GM19438 (cell line): ENCODE data around the gene IFNL2.

Source experiments
- ATAC-seq: cut with Tn5 transposase; IDR thresholded peaks from one replicate; pipeline ENCODE4 v1.9.1; 2021; ENCODE audit warnings: low read depth; ENCODE audit not compliant: unreplicated experiment

The IFNL2 gene

DNA sequence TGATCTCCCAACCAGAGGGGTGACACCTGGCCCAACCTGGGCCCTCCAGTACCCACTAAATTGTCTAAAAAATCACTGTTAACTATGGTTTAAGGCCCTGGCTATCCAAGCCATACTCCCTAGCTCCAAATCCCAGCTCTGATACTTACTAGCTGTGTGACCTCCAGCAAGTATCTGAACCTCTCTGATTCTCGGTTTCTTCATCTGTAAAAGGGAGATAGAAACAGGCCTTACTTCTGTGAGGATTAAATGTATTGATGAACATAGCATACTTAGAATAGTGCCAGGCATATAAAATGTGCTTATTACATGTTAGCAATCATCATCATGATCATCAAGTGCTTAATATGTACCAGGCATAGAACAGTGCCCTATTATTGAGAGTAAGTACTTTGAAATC is 47.7 kb downstream of the IFNL2 start:
- ATAC-seq: no peak

GRCh38 chr19:39316627-39317321 is 48.6 kb downstream of the IFNL2 start:
- ATAC-seq: no peak

DNA sequence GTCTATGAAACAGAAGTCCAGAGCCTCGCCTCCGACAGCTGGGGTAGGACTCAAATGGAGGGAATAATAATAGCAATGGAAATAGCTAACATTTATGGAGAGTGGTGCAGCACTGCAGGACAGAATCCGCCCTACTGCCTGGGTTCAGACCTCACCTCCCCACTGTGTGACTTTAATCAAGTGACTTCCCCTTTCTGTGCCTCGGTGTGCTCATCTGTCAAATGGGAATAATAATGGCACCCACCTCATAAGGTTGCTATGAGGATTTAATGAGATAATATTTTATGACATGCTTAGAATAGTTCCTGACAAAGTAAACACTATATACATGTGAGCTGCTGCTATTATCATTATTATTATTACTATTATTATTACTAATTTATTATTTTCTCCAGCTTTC is 49.3 kb downstream of the IFNL2 start:
- no peak for ATAC-seq

- ATAC-seq: no peak
Observed at GRCh38 chr19:39318071-39318470, 49.9 kb downstream of the IFNL2 start.

GRCh38 chr19:39318690-39319089 is 50.5 kb downstream of the IFNL2 start:
- no peak for ATAC-seq

- ATAC-seq: no peak
Observed at GRCh38 chr19:39319098-39319891, 51.1 kb downstream of the IFNL2 start.
